ENCODE data around the gene NR4A3. TPM values are rescaled to one million over a fixed set of nuclear protein-coding genes. Genes with fewer than 3 reads are reported as not detected.

NR4A3 gene
- total RNA-seq, 1 experiment from 2014 or later: 0.86 TPM

DNA sequence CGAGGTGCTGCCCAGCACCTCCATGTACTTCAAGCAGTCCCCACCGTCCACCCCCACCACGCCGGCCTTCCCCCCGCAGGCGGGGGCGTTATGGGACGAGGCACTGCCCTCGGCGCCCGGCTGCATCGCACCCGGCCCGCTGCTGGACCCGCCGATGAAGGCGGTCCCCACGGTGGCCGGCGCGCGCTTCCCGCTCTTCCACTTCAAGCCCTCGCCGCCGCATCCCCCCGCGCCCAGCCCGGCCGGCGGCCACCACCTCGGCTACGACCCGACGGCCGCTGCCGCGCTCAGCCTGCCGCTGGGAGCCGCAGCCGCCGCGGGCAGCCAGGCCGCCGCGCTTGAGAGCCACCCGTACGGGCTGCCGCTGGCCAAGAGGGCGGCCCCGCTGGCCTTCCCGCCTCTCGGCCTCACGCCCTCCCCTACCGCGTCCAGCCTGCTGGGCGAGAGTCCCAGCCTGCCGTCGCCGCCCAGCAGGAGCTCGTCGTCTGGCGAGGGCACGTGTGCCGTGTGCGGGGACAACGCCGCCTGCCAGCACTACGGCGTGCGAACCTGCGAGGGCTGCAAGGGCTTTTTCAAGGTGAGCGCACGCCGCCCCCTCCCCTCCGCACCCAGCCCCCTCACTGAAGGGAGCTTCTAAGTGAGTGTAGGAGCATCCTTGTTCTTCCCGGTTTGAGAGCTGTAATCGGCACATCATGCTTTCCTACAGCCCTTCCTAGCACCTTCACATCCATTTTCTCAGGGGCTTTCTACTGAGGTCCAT lies 6.9 kb downstream of the NR4A3 start:
- CTCF ChIA-PET: no interaction called here
- Histone ChIP-seq H3K36me3 (ENCODE audit: control insufficient read depth in 1 of 2, insufficient read depth in 2 of 2, low read length in 2 of 2) (no peaks in the 10 kb centered on the region), H4K20me1 (ENCODE audit: insufficient read depth) (no peaks in the 10 kb centered on the region), H2AFZ (ENCODE audit: low read depth, low read length, poor library complexity, severe bottlenecking) (no peak overlapping the region), H3K9me2 (ENCODE audit: insufficient read depth) (no peaks in the 10 kb centered on the region), H3K4me1 (ENCODE audit: control insufficient read depth in 1 of 2, insufficient read depth in 2 of 2, low read length in 2 of 2) (peaks cover 0 to 2% of the 10 kb centered on the region in 2 experiments; a peak in 1 of 4 replicates), H3K27ac (ENCODE audit: low read depth, low read length) (no peak overlapping the region), H3K9me3 (ENCODE audit: control insufficient read depth in 1 of 2, insufficient read depth in 1 of 2, low read depth in 1 of 2, low read length in 2 of 2) (no peaks in the 10 kb centered on the region), H3K9ac (ENCODE audit: low read length) (no peak overlapping the region), H3K4me3 (replicated peaks in 1 of 2; ENCODE audit: low read depth in 1 of 2, low read length in 2 of 2) (no peak overlapping the region), H3K79me2 (ENCODE audit: insufficient read depth, low read length) (no peaks in the 10 kb centered on the region), H3K4me2 (ENCODE audit: low read length) (no peak overlapping the region), H3K27me3 (ENCODE audit: insufficient read depth, low read length) (no peaks in the 10 kb centered on the region)
- no peak for DNase-seq (ENCODE audit: low read depth, low spot score)
- RAD21 ChIA-PET (ENCODE audit: low non-redundant PET in 1 of 2, low total read pairs in 2 of 2, uncharacterized antibody in 2 of 2, unreplicated experiment in 2 of 2): no interaction called here
- POLR2A ChIA-PET: no interaction called here
- no peak for ATAC-seq
- intact Hi-C loops (cut with micrococcal nuclease): loop anchor here (10.0 kb wide), 1 partner anchor 136 kb away; no protein-coding TSS in a partner anchor
- TF ChIP-seq, protein P1, sequence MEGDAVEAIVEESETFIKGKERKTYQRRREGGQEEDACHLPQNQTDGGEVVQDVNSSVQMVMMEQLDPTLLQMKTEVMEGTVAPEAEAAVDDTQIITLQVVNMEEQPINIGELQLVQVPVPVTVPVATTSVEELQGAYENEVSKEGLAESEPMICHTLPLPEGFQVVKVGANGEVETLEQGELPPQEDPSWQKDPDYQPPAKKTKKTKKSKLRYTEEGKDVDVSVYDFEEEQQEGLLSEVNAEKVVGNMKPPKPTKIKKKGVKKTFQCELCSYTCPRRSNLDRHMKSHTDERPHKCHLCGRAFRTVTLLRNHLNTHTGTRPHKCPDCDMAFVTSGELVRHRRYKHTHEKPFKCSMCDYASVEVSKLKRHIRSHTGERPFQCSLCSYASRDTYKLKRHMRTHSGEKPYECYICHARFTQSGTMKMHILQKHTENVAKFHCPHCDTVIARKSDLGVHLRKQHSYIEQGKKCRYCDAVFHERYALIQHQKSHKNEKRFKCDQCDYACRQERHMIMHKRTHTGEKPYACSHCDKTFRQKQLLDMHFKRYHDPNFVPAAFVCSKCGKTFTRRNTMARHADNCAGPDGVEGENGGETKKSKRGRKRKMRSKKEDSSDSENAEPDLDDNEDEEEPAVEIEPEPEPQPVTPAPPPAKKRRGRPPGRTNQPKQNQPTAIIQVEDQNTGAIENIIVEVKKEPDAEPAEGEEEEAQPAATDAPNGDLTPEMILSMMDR (IDR thresholded peaks at IDR 0.05 in 2 of 3, conservative IDR thresholded peaks at IDR 0.05 in 1 of 3; ENCODE audit: borderline replicate concordance in 1 of 3, insufficient read depth in 1 of 3, low read depth in 2 of 3, low read length in 2 of 3): no peak
- TF ChIP-seq ZFX (IDR thresholded peaks at IDR 0.05) (no peak), EZH2 (IDR thresholded peaks at IDR 0.05) (no peak), EGR1 (IDR thresholded peaks at IDR 0.05; ENCODE audit: low read depth) (no peak), EZH2phosphoT487 (IDR thresholded peaks at IDR 0.05; ENCODE audit: borderline replicate concordance) (no peak), YY1 (IDR thresholded peaks at IDR 0.05; ENCODE audit: extremely low read depth, insufficient replicate concordance, low read depth, low read length) (no peak), ZNF274 (IDR thresholded peaks at IDR 0.05; ENCODE audit: low read depth, low read length) (no peak), TCF7L2 (IDR thresholded peaks at IDR 0.05; ENCODE audit: borderline replicate concordance, extremely low read depth, insufficient read depth, insufficient read length) (no peak), CBX3 (IDR thresholded peaks at IDR 0.05; ENCODE audit: low read depth) (no peak), ELF1 (IDR thresholded peaks at IDR 0.05; ENCODE audit: borderline replicate concordance, low read depth) (no peak), SRF (IDR thresholded peaks at IDR 0.05; ENCODE audit: low read depth) (no peak), RAD21 (IDR thresholded peaks at IDR 0.05; ENCODE audit: low read depth) (no peak), JUND (IDR thresholded peaks at IDR 0.05) (no peak)
- TF ChIP-seq, protein P2, sequence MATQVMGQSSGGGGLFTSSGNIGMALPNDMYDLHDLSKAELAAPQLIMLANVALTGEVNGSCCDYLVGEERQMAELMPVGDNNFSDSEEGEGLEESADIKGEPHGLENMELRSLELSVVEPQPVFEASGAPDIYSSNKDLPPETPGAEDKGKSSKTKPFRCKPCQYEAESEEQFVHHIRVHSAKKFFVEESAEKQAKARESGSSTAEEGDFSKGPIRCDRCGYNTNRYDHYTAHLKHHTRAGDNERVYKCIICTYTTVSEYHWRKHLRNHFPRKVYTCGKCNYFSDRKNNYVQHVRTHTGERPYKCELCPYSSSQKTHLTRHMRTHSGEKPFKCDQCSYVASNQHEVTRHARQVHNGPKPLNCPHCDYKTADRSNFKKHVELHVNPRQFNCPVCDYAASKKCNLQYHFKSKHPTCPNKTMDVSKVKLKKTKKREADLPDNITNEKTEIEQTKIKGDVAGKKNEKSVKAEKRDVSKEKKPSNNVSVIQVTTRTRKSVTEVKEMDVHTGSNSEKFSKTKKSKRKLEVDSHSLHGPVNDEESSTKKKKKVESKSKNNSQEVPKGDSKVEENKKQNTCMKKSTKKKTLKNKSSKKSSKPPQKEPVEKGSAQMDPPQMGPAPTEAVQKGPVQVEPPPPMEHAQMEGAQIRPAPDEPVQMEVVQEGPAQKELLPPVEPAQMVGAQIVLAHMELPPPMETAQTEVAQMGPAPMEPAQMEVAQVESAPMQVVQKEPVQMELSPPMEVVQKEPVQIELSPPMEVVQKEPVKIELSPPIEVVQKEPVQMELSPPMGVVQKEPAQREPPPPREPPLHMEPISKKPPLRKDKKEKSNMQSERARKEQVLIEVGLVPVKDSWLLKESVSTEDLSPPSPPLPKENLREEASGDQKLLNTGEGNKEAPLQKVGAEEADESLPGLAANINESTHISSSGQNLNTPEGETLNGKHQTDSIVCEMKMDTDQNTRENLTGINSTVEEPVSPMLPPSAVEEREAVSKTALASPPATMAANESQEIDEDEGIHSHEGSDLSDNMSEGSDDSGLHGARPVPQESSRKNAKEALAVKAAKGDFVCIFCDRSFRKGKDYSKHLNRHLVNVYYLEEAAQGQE (IDR thresholded peaks at IDR 0.05; ENCODE audit: low read depth): no peak
- BruUV-seq (replicated peaks): no TSS peak

Measured in HCT116 (cell line).